HG02852 (cell line): ENCODE data around the gene MYO16.

Experiments
- ATAC-seq: cut with Tn5 transposase; IDR thresholded peaks from one replicate; pipeline ENCODE4 v1.9.1; 2021; ENCODE audit warnings: mild to moderate bottlenecking, moderate library complexity; ENCODE audit not compliant: unreplicated experiment

Gene MYO16

DNA sequence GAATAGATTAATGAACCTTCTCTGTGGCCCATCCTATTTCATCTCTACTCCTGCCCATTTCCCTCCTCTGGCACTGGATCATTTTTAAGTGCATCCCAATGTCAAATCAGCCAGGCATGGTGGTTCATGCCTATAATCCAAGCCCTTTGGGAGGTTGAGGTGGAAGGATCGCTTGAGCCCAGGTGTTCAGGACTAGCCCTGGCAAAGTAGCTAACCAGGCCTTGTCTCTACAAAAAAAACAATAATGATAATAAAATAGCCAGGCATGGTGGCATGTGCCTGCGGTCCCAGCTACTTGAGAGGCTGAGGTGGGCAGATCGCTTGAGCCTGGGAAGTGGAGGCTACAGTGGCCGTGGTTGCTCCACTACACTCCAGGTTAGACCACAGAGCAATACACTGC, 517.0 kb downstream of the MYO16 start:
- no peak for ATAC-seq

DNA sequence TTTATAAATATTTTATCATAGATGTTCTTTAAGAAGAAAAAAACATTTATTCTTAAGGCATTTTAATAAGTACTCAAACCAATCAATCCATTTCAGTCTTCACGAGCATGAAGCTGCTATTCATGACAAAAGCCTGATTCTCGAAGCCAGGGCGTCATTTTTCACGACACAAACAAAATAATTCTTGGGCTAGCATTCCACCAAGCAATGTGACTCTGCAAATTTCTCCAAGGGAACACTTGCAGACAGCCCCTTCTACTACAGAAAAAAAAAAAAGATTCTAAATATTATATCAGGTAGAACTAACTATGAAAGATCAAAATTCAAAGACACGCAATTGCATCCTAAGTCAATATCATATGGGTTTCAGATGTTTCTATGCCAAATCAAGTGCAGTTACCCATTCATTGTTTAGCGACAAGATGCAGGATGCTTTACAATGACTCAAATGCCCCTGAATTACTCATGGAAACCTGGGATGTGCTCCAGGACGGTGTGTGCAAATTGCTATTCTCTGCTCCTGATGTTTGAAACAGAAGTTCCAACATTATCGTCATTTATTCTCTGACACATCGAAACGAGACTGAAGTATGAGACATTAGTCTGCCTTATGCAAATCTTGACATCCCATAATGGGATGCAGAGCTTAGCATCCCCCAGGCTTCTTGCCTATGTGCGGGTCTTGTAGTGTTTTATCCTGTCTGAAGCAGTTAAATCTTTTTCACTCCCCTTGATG, 517.7 kb downstream of the MYO16 start:
- no peak for ATAC-seq

DNA sequence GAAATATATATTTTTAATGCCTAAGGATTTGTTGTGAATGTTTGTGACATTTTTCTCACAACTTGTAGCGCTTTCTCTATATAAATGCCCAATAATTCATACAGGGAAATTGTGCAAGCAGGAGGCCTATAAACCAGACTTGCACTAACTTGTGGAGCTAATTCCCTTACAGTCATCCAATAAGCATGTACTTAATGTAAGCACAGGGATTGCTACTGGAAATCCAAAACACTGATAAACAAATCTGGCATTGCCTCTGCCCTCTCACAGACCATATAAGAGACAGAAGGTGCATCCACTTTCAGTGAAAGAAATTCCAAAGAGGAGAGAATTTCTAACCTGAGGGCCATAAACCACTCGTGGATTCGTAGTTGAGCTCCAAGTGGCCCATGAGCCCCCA, 518.8 kb downstream of the MYO16 start:
- ATAC-seq = no peak

DNA sequence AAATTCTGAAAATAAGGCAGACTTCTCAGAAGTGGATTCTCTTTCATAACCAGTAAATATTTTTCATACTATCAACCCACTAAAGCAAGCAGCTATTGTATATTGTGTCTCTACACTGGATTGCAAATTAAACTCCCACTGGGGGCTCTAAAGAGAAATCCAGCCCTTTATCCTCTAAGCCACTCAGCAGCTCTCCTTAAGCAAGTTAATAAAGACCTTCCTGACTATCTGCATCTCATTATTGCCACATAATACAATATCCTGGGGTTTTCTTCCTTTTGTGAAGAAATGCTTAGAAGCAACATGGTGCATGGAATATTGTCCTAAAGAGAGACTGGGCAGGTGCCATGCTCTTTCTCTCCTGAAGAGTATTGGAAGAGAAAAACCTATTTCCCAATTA, 521.3 kb downstream of the MYO16 start:
- no peak for ATAC-seq

DNA sequence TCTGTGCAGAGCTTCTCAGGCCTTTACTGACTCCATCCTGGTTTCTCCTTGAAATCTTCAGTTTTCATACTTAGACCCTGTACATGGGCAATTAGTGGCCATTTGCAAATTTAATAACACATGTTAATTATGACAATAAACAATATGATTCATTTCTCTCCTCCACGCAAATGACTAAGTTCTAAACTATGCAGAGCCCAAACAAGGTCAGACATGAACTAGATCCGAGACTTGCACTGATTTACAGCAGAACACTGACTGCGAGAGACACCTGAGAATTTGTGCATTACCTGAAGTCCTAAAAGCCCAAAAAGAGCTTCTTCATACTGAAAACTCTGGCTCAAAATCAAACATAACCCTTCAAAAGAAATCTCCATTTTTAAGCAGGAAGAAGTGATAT, 521.8 kb downstream of the MYO16 start:
- ATAC-seq = no peak

DNA sequence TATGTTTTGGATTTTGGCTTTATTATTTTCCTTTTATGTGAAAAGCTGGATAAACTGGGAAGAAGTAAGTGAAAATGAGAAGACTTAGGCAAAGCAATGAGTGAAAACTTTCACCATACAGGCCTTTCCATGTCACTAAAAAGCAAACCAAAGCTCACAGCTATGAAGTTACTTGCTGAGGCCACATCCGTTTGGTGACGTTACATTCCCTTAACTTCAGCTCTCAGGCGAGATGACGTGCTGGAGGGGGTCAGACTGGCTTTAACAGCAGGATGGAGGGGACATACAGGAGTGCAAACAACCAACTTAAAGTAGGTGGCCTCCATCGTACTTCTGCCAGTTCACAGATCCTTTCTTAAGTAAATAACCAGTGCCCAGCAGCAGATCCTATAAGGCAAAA, 522.3 kb downstream of the MYO16 start:
- no peak for ATAC-seq

DNA sequence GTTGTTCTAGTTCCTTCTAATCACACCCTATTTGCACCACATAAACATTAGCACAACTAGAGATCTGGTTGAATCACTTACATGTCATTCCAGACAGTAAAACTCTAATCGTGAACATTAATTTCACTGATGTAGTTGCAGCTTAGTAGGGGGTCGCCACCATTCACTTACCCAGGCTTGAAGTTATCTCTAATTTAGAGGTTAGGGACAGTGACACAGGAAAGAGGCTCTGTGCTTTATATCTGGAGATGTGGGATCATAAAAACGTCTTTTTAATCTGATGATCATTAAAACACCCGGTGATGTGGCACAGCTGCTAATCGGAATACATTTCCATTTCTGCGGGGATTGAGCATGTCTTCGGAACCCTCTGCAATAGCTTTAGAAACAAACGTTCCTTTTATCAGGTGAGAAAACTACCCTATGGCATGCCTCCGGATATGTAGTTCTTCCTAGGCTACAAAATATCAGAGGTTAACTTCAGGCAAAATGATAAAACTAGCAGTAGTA, 523.0 kb downstream of the MYO16 start:
- ATAC-seq = no peak

DNA sequence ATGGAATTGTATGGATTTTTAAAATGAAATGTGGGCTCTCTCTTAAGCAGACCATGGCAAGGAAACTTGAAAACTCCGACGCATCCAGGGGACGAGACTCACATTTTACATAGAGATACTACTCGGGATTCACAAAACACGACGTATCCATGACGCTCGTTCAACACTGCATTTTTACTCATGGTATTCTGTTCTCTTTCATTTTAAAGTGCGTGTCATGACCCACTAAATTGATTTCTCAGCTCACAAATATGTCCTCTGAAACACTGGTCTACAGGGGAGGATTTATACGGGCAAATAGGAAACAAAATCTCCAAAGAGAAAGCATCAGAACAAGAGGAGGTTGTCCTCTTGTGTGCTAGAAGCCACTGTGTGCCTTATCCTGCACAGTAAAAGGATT, 523.5 kb downstream of the MYO16 start:
- ATAC-seq = no peak

DNA sequence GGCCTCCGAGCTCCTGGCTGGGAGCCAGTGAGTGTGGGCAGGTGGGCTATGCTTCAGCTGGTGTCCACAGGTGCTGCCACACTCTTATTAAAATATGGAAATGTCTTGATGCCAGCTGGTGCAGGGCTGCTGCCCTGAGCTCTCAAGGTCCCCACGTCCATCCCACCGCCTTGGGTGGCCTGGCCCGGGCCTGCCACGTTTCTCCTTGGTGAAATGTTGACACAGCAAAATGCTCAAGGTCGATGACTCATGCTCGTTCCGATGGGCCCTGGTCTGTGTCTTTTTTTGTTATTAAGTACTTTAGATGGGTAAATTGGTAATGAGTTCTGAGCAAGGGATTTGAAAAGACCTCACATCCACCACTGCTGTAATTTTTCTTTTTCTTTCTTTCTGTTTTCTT, 524.7 kb downstream of the MYO16 start:
- no peak for ATAC-seq

DNA sequence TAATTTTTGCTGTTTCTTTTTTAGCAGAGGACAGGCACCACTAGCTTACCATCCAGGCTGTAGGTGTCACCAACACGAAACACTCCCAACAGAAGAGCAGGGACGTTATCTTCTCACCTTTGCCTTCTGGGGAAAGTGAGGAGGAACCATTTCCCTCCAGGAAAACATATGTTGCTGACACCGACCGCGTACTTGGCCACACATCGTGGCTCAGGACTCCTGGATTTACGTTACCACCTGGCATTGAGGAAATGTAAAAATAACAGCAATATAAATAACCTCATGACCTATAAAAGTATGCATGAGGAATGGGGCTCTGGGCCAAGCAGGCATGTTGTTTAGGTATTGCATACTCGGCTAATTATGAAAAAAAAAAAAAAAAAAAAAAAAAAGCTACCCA, 525.1 kb downstream of the MYO16 start:
- no peak for ATAC-seq

DNA sequence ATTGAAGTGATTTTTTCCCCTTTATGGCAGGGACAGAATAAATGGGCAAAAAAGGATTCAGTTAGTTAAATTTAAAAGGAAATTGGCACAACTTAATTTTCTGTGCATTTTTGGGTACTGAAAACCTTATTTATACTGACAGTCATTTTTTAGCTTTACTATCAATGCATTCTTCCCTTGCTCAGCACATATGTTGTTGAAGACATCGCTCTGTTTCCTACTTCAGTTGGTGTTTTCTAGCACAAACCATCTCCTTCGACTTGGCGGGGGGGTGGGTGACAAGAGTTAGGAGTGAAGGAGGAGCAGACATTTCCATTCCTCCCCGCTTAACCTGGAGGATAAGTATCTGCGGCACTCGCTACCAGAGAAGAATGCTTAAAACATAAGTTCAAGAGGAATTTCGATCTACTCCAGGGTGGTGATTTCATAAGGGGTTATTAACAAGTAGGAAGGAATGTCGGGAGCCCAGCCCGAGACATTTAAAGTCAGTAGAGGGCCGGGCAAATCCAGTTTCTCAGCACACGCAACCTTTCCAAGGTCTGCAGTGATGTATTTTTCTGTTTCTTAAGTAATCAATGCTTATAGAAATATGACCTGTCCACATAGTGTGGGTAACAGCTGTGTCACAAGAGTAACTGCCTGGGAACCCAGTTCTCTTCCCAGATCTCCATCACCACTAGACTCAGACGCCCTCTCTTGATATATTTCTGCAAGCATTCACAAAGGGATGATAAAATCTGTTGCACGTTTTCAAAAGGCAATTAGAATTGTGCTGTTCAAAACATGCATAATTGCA, 525.8 kb downstream of the MYO16 start:
- ATAC-seq = no peak

DNA sequence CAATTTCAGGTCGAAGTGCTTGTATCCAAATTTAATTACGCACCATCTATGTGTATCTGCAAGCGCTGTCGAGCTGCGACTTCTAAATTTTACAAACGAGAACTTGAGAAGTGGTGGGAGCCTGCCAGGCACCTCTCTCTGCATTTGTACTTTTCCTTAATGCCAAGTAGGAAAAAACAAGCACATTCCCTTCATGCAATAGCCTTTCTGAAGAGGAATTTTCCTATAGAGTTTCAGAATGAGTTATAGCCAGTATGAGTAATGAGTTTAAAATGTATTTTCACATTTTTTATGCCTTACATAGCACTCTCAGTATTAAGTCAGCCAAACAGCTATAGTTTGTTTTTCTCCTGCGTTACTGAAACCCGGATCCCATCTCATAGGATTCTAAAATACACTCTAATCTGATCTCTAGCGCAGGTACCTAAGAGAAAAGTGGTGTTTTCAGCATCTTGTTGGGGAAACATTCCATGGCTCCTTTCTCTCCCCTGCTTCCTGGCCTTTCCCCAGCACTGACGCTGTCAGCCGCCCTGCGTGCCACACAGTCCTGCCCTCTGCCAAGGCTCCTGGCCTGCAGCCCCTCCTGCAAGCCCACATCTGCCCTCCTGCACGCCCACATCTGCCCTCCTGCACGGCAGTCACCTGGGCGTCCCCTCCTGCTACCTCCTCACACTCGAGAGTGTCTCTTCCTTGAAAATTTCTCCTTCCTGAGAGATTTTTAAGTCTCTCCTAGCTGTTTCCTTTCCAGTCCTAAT, 526.9 kb downstream of the MYO16 start:
- ATAC-seq = no peak

DNA sequence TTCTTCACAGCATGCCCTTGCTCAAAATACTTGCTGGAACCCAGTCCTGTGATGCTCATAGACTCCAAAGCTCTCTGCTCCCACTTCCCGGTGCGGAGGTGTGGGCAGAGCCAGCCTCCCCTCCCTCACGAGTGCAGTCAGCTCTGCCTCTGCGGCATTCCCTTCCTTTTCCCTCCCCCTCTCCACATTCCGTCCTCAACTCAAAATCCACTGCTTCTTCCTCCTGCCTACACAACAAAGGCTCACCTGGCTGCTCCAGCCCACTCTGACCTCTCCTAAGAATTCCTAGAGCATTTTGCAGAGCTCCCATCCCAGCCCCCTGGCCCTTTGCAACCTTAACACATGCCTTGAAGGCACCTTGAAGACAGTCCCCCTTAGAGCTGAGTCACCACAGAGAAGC, 527.9 kb downstream of the MYO16 start:
- no peak for ATAC-seq

DNA sequence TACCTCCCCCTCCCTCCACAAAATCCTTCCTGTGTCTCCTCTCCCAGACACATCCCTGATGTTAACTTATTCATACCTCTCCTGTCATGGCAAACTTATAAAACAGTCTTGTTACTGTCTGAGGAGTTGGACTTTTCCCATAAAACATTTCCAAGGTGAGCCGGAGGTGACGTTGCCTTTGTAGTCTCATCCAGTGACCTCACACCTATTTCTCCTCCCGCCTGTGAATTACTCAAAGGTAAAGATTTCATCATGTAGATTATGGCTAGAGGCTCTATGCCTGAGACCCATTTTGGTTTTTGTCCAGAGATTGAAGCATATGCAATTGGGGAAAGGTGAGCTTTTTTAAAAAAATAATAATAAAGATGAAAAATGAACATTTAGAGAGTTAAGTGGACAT, 529.0 kb downstream of the MYO16 start:
- no peak for ATAC-seq

DNA sequence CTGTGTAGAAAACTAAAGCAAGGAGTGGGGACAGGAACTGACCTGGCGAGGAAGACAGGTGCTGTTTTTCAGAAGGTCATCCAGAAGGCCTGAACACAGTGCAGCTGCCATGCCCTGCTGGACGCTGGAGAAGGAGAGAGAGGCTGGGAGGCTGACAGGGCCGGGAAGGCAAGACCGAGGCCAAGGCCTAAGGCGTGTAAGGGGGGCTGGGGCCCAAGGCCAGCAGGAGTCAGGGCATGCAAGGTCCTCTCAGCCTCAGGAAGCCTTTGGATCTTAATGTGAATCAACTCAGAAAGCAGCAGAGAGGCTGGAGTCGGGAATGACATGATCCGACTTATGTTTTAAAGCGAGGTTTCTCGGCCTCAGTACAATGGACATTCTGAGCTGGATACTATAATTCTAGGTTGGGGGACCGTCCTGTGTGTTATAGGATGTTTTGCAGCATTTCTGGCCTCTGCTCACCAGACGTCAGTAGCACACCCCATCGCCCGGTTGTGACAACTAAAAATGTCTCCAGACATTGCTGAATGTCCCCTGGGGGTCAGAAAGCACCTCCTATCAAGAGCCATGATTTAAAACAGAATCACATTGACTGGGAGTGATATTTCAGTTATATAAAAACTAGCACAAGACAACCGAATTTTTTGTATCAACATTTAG, 530.4 kb downstream of the MYO16 start:
- no peak for ATAC-seq

DNA sequence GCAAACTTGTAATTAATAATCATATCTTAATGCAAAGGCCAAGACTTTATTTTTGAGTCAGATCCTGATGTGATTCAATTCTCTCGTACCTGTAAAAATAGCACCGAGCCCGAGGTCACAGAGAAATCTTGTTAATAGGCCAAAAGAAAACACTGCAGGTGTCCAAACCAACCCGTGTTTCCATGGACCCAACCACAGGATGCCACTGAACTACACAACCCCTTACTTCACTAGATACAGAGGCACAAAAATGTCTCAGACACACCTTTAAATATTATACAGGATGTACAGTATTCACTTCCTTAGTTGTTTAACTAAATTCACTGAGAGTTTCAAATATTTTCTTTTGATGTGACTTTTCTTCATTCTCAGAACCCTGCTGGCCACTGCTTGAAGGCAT, 530.9 kb downstream of the MYO16 start:
- peak; percentile 10 for ATAC-seq

DNA sequence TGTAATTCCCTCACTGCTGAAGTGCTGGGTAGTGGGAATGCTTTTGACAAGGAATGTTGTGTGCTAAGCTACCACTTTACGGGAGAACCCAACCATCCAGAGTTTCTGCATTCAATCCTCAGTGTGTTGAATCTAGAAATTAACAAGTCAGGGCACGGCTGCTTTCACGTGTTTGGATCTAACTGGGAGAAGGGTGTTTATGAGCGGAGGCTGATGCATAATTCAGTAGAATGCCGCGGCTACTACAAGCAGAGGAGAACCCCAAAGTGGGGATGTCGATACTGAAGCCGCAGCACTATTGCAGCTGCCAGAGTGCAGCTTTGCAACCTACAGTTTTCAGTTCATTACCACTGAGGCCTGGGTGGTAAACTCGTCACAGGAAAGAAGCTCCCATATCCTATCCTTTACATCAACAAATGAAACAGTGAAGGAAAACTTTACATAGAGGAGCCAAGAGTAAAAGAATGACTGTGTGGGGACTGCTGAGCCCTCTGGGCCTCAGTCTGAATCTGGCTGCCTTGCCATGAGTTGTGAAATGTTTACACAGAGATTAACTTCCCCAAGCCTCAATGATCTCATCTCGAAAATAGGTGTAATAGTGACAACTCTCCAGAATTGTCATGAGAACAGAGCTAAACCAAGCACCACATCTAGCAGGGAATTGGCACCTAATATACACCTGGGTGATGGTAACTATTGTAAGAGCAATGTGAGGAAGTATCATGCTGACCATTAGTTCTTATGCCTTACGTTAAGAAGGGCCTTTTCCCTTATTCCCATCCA, 531.7 kb downstream of the MYO16 start:
- ATAC-seq = peak; percentile 16

DNA sequence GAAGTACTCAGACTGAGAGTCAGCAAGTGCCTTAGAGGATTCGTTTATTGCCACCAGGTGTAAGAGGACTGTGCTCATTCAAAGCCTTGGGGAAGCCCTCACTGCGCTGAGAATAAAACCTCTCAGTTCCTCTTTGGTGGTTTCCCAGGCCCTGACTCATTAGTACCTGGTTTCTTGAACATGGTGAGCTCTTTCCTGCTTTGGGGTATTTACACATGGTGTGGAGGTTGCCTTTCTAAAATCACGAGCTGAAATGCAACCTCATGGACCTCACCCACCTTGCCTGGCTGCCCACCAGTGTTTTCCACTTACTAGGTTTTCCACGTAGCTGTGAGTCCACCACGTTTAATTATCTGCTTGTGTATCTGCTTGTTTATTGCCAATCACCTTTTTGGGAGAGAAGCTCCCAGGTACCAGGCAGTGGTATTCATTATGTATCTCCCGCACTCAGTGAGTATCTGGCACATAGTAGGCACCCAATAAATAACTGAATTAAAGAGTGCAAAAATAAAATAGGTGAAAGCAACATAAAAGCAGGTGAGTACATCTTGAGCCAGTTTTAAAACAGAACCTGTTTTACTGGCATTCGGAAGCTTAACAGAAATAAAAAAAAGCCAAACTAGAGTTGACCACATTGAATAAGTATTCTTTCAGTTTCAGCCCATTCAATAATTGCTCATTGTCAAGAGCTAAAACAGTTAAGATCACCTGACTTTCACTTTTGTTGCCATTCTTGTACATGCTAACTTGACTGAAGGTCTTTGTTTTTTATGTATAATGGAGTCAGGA, 533.0 kb downstream of the MYO16 start:
- ATAC-seq = peak; percentile 93

DNA sequence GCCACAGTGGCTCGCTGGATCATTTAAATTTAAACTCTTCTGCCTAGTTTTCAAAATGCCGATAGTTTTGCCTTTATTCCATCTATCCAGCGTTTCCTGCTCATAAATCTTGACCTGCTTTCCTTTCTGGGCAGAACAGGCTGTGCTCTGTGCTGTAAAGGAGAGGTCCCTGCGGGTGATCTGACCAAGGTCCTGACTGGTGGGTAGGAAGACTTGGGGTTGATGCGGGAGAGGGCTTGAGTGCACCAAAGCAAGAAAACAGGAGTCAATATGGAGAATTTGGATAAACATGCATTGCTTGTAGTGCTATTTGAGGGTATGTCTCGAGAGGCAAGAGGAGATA, 533.6 kb downstream of the MYO16 start:
- ATAC-seq = no peak
